ENCODE data around the gene ZC3H7B. TPM values are rescaled to one million over a fixed set of nuclear protein-coding genes. Genes with fewer than 3 reads are reported as not detected.

The ZC3H7B gene
- total and polyA plus RNA-seq, 2 donors (not counting 3 experiments of a cell fraction or from before 2014, with no cell fraction given), result 66.8 to 95.9 TPM

GRCh38 chr22:41284465-41284864 lies 16.9 kb upstream of the ZC3H7B start:
- Histone ChIP-seq H3K9me3 (replicated peaks; ENCODE audit: control insufficient read depth, insufficient read depth, low read length) (no peaks in the 10 kb centered on the region), H4K20me1 (replicated peaks; ENCODE audit: control insufficient read depth, extremely low read depth, insufficient read depth, low read length) (no peaks in the 10 kb centered on the region), H3K79me2 (ENCODE audit: control insufficient read depth, insufficient read depth, low read length) (peaks cover 58% of the 10 kb centered on the region), H3K36me3 (ENCODE audit: control insufficient read depth in 2 of 2, extremely low read depth in 1 of 2, insufficient read depth in 2 of 2, low read length in 2 of 2) (peaks cover 10% of the 10 kb centered on the region in 2 experiments), H3K4me1 (ENCODE audit: control insufficient read depth, extremely low read depth, insufficient read depth, low read length) (peaks cover 42% of the 10 kb centered on the region), H3K4me3 (replicated peaks in 1 of 3; ENCODE audit: insufficient read depth in 1 of 3, low read depth in 1 of 3, low read length in 3 of 3) (peak overlapping the region in 1 of 3 experiments; percentile 55), H3K27ac (ENCODE audit: insufficient read depth, low read depth, low read length) (peak overlapping the region; percentile 71), H2AFZ (ENCODE audit: low read depth, low read length) (no peak overlapping the region), H3K9ac (replicated peaks; ENCODE audit: extremely low read depth, insufficient read depth, low read length) (peak overlapping the region; percentile 78), H3K4me2 (ENCODE audit: insufficient read depth, low read length) (peak overlapping the region; percentile 86), H3K9me1 (replicated peaks; ENCODE audit: control insufficient read depth, extremely low read depth, insufficient read depth, low read length) (no peaks in the 10 kb centered on the region), H3K27me3 (ENCODE audit: control insufficient read depth in 2 of 2, insufficient read depth in 2 of 2, low read length in 2 of 2) (no peaks in the 10 kb centered on the region)
- BruUV-seq (replicated peaks), result no TSS peak
- DNase-seq (ENCODE audit: low read depth, low spot score) (no peak), FAIRE-seq (no peak)
- TF ChIP-seq, protein P1, sequence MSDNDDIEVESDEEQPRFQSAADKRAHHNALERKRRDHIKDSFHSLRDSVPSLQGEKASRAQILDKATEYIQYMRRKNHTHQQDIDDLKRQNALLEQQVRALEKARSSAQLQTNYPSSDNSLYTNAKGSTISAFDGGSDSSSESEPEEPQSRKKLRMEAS (IDR thresholded peaks at IDR 0.05; ENCODE audit: insufficient read depth, insufficient read length), result no peak
- no peak for TF ChIP-seq POLR2A (IDR thresholded peaks at IDR 0.05; ENCODE audit: low read depth, low read length)
- no peak for TF ChIP-seq GATA2 (IDR thresholded peaks at IDR 0.05; ENCODE audit: insufficient read depth, insufficient read length, low read depth, low read length)
- TF ChIP-seq JUN (IDR thresholded peaks at IDR 0.05; ENCODE audit: borderline replicate concordance, insufficient read depth, insufficient read length, low read depth), result no peak
- TF ChIP-seq, protein P2, sequence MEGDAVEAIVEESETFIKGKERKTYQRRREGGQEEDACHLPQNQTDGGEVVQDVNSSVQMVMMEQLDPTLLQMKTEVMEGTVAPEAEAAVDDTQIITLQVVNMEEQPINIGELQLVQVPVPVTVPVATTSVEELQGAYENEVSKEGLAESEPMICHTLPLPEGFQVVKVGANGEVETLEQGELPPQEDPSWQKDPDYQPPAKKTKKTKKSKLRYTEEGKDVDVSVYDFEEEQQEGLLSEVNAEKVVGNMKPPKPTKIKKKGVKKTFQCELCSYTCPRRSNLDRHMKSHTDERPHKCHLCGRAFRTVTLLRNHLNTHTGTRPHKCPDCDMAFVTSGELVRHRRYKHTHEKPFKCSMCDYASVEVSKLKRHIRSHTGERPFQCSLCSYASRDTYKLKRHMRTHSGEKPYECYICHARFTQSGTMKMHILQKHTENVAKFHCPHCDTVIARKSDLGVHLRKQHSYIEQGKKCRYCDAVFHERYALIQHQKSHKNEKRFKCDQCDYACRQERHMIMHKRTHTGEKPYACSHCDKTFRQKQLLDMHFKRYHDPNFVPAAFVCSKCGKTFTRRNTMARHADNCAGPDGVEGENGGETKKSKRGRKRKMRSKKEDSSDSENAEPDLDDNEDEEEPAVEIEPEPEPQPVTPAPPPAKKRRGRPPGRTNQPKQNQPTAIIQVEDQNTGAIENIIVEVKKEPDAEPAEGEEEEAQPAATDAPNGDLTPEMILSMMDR (IDR thresholded peaks at IDR 0.05; ENCODE audit: extremely low read depth in 1 of 2, insufficient read depth in 1 of 2, low read depth in 1 of 2, low read length in 2 of 2), result no peak
- TF ChIP-seq EZH2 (IDR thresholded peaks at IDR 0.05; ENCODE audit: borderline replicate concordance, low read depth, low read length, severe bottlenecking), result no peak
- TF ChIP-seq MYC (IDR thresholded peaks at IDR 0.05; ENCODE audit: low read depth, low read length), result no peak
- TF ChIP-seq POLR2AphosphoS5 (IDR thresholded peaks at IDR 0.05; ENCODE audit: insufficient read depth, low read depth, low read length), result no peak
- TF ChIP-seq FOS (IDR thresholded peaks at IDR 0.05; ENCODE audit: borderline replicate concordance, insufficient read depth, low read length), result no peak
- CTCF ChIA-PET, result interaction anchor here (5.9 kb wide), 1 partner anchor 18 kb away, joined by 53 read pairs; the partner anchor contains the start of gene ZC3H7B
- POLR2A ChIA-PET, result interaction anchor here (1.2 kb wide), 1 partner anchor 14 kb away, joined by 5 read pairs; no protein-coding TSS in a partner anchor
- dilution Hi-C loops (cut with MboI; ENCODE audit: extremely low pct_ligation_motif_present, low sequenced_read_pairs), result no loop called here
- intact Hi-C loops (cut with micrococcal nuclease), result no loop called here

Measured in endothelial cell of umbilical vein (primary cell).